Neural cell (in vitro differentiated cells): ENCODE measurements around the gene PPP1R15B. TPM values are rescaled to one million over a fixed set of nuclear protein-coding genes. Genes with fewer than 3 reads are reported as not detected.

ENCODE experiments used
- H2AFZ ChIP-seq: fragments of 200-600, 300-800 bp; sonication (generic), shearing (Covaris generic); 2 replicates; pipeline ENCODE4 v1.6.0; 2014; ENCODE audit warnings: low read depth, mild to moderate bottlenecking, antibody characterized with exemption, low read length, moderate library complexity
- H3F3A ChIP-seq: fragments of 200-600 bp; shearing (Covaris generic); 2 replicates; pipeline ENCODE4 v1.6.1; 2016; ENCODE audit warnings: mild to moderate bottlenecking, moderate library complexity, mixed read lengths, antibody characterized with exemption, low read length; ENCODE audit not compliant: insufficient read depth, poor library complexity, severe bottlenecking
- H3K27ac ChIP-seq: fragments of 200-600, 300-800 bp; sonication (generic), shearing (Covaris generic); 2 replicates; pipeline ENCODE4 v1.5.1; 2014; ENCODE audit warnings: mild to moderate bottlenecking, low read length, moderate library complexity
- H3K27me3 ChIP-seq: fragments of 300-800, 200-600 bp; sonication (generic), shearing (Covaris generic); 2 replicates; pipeline ENCODE4 v1.6.0; 2014; ENCODE audit warnings: mild to moderate bottlenecking, low read depth, low read length, moderate library complexity; ENCODE audit not compliant: insufficient read depth
- H3K36me3 ChIP-seq: fragments of 300-800, 200-600 bp; sonication (generic), shearing (Covaris generic); 2 replicates; pipeline ENCODE4 v1.5.1; 2014; ENCODE audit warnings: mild to moderate bottlenecking, antibody characterized with exemption, low read length, moderate library complexity; ENCODE audit not compliant: insufficient read depth
- H3K4me2 ChIP-seq: fragments of 300-800, 200-600 bp; sonication (generic), shearing (Covaris generic); 2 replicates; pipeline ENCODE4 v1.6.0; 2014; ENCODE audit warnings: mild to moderate bottlenecking, low read length
- H3K4me3 ChIP-seq: fragments of 300-800, 200-600 bp; sonication (generic), shearing (Covaris generic); 2 replicates; pipeline ENCODE4 v1.5.1; 2014; ENCODE audit warnings: mild to moderate bottlenecking, low read length, moderate library complexity
- H3K79me2 ChIP-seq: fragments of 200-600 bp; shearing (Covaris generic); replicated peaks from 2 replicates; pipeline ENCODE4 v1.6.0; 2014; ENCODE audit warnings: mild to moderate bottlenecking, low read length, moderate library complexity; ENCODE audit not compliant: insufficient read depth
- H3K9ac ChIP-seq: fragments of 300-800, 200-600 bp; sonication (generic), shearing (Covaris generic); 2 replicates; pipeline ENCODE4 v1.6.1; 2016; ENCODE audit warnings: mild to moderate bottlenecking, low read length, mixed read lengths
- H3K9me2 ChIP-seq: fragments of 200-600 bp; shearing (Covaris generic); 2 replicates; pipeline ENCODE4 v1.6.1; 2016; ENCODE audit warnings: mild to moderate bottlenecking, low read length, mixed read lengths; ENCODE audit not compliant: insufficient read depth
- H3K9me3 ChIP-seq: fragments of 200-600, 300-800 bp; sonication (generic), shearing (Covaris generic); 2 replicates; pipeline ENCODE4 v1.6.1; 2016; ENCODE audit warnings: mild to moderate bottlenecking, mixed run types, low read length, moderate library complexity, mixed read lengths
- H4K20me1 ChIP-seq: fragments of 200-600 bp; shearing (Covaris generic); 2 replicates; pipeline ENCODE4 v1.6.1; 2016; ENCODE audit warnings: mild to moderate bottlenecking, mixed run types; ENCODE audit not compliant: insufficient read depth
- EP300 ChIP-seq: fragments of 450-650 bp; conservative IDR thresholded peaks from 2 replicates; pipeline ENCODE4 v1.6.1; 2014; ENCODE audit warnings: antibody characterized with exemption, mild to moderate bottlenecking, moderate library complexity; ENCODE audit not compliant: poor library complexity, severe bottlenecking
- EZH2 ChIP-seq: fragments of 200-600, 300-800 bp; shearing (Covaris generic), sonication (generic); IDR thresholded peaks from 2 replicates; pipeline ENCODE4 v1.6.1; 2014; ENCODE audit warnings: antibody characterized with exemption, low read length, borderline replicate concordance, mild to moderate bottlenecking; ENCODE audit not compliant: insufficient read depth, poor library complexity, severe bottlenecking
- MXI1 ChIP-seq: fragments of 450-650 bp; conservative IDR thresholded peaks from 2 replicates; pipeline ENCODE4 v1.6.1; 2014; ENCODE audit warnings: antibody characterized with exemption, mild to moderate bottlenecking; ENCODE audit not compliant: poor library complexity, severe bottlenecking
- POLR2AphosphoS5 ChIP-seq: IDR thresholded peaks from 2 replicates; pipeline ENCODE4 v1.6.1; 2012
- RAD21 ChIP-seq: fragments of 450-650 bp; conservative IDR thresholded peaks from 2 replicates; pipeline ENCODE4 v1.6.1; 2014; ENCODE audit warnings: antibody characterized with exemption, mild to moderate bottlenecking, moderate library complexity
- REST ChIP-seq: IDR thresholded peaks from 2 replicates; pipeline ENCODE4 v1.6.1; 2012; ENCODE audit warnings: borderline replicate concordance
- SMC3 ChIP-seq: fragments of 450-650 bp; conservative IDR thresholded peaks from 2 replicates; pipeline ENCODE4 v1.6.1; 2014; ENCODE audit warnings: antibody characterized with exemption, mild to moderate bottlenecking, moderate library complexity; ENCODE audit not compliant: poor library complexity
- TAF1 ChIP-seq: IDR thresholded peaks from 2 replicates; pipeline ENCODE4 v1.6.1; 2012; ENCODE audit warnings: low read depth
- polyA plus RNA-seq: library from polyadenylated mRNA; depleted of rRNA; stranded (reverse); fragments of >200 nt; gene quantifications from 2 replicates; pipeline ENCODE4 v1.2.3, GENCODE V29; 2014
- TF ChIP-seq, protein P1 (sequence below): fragments of 450-650 bp; IDR thresholded peaks from 2 replicates; pipeline ENCODE4 v1.5.1; 2014; ENCODE audit warnings: antibody characterized with exemption, mild to moderate bottlenecking, moderate library complexity; ENCODE audit not compliant: poor library complexity, severe bottlenecking

Gene PPP1R15B
- polyA plus RNA-seq, 1 donor from 2014 or later: 30.1 TPM

DNA sequence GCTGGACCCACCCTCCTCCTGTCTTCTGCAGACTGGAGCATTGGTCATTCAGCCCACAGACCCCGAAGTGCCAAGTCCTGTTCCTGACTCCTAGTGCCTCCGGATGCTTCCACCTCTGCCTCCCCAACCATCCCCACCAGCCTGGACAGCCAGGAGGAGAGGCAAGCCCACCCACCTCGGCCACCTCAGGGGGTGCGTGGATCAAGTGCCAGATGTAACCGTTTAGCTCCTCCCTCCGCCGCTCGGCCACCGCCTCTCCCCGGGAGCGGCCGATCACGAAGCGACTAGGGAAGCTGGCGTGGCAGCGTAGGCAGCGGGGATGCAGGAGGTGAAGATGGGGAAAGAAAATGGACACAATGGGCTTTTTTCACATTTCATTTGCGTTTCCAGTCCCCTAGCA lies 18.1 kb upstream of the PPP1R15B start:
- Histone ChIP-seq H3K27ac (no peak overlapping the region), H2AFZ (no peak overlapping the region), H3K4me3 (no peak overlapping the region), H3K9ac (no peak overlapping the region), H3K79me2 (no peaks in the 10 kb centered on the region), H3K9me3 (no peaks in the 10 kb centered on the region), H3K27me3 (no peaks in the 10 kb centered on the region), H3K4me2 (no peak overlapping the region), H3K36me3 (peaks cover 16% of the 10 kb centered on the region), H3F3A (no peaks in the 10 kb centered on the region), H4K20me1 (no peaks in the 10 kb centered on the region), H3K9me2 (no peaks in the 10 kb centered on the region)
- no peak for TF ChIP-seq EZH2
- no peak for TF ChIP-seq TAF1
- TF ChIP-seq RAD21: no peak
- TF ChIP-seq, protein P1, sequence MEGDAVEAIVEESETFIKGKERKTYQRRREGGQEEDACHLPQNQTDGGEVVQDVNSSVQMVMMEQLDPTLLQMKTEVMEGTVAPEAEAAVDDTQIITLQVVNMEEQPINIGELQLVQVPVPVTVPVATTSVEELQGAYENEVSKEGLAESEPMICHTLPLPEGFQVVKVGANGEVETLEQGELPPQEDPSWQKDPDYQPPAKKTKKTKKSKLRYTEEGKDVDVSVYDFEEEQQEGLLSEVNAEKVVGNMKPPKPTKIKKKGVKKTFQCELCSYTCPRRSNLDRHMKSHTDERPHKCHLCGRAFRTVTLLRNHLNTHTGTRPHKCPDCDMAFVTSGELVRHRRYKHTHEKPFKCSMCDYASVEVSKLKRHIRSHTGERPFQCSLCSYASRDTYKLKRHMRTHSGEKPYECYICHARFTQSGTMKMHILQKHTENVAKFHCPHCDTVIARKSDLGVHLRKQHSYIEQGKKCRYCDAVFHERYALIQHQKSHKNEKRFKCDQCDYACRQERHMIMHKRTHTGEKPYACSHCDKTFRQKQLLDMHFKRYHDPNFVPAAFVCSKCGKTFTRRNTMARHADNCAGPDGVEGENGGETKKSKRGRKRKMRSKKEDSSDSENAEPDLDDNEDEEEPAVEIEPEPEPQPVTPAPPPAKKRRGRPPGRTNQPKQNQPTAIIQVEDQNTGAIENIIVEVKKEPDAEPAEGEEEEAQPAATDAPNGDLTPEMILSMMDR: no peak
- TF ChIP-seq POLR2AphosphoS5: no peak
- TF ChIP-seq SMC3: no peak
- no peak for TF ChIP-seq MXI1
- no peak for TF ChIP-seq EP300
- TF ChIP-seq REST: no peak

DNA sequence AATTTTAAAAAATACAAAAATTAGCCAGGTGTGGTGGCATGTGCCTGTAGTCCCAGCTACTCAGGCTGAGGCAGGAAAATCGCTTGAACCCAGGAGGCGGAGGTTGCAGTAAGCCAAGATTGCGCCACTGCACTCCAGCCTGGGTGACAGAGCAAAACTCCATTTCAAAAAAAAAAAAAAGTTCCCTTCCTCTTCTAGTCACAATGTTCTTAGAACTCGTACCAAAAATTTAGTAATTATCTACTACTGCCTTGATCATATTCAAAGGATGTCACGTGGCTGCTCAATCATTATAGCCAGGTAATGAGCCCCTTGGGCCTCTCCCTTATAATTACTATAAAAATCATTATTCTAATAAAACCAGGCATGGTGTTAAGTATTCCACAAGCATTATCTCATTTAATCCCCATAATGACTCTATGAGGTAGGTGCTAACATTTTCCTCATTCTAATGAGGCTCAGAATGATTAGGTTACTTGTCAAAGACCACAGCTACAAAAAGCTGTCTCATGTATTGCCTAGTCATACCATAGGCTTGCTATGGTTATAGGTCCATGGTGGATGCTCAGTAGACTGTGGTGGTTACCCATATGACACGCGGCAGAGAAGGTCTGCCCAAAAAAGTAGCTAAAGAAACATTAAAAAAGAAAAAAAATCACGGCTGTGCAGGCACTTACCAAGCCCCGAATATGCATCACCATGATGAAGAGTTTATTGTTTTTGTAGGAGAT lies 15.5 kb upstream of the PPP1R15B start:
- Histone ChIP-seq H3K9me2 (no peaks in the 10 kb centered on the region), H3K9me3 (no peaks in the 10 kb centered on the region), H3K4me2 (no peak overlapping the region), H3K9ac (no peak overlapping the region), H3K36me3 (peaks cover 18% of the 10 kb centered on the region), H3K27ac (no peak overlapping the region), H3K79me2 (no peaks in the 10 kb centered on the region), H3K27me3 (no peaks in the 10 kb centered on the region), H2AFZ (no peak overlapping the region), H3F3A (no peaks in the 10 kb centered on the region), H3K4me3 (no peak overlapping the region), H4K20me1 (no peaks in the 10 kb centered on the region)
- no peak for TF ChIP-seq EP300
- TF ChIP-seq, protein P1: no peak
- TF ChIP-seq RAD21: no peak
- TF ChIP-seq POLR2AphosphoS5: no peak
- no peak for TF ChIP-seq SMC3
- no peak for TF ChIP-seq TAF1
- no peak for TF ChIP-seq EZH2
- no peak for TF ChIP-seq REST
- TF ChIP-seq MXI1: no peak
